Activated CD8-positive, alpha-beta T cell treated with anti-CD3 and anti-CD28 coated beads for 36 hours (primary cell): ENCODE data around the gene CCNG2. TPM values are rescaled to one million over a fixed set of nuclear protein-coding genes. Genes with fewer than 3 reads are reported as not detected.

ENCODE experiments used
- ATAC-seq: fragments of 200-7000 bp; cut with Tn5 transposase; one replicate; pipeline ENCODE4 v1.10.0; 2021; ENCODE audit warnings: mild to moderate bottlenecking, moderate library complexity
- CTCF ChIA-PET: fragments of 350-600 bp; sonication (Branson Sonifier 250); formaldehyde crosslinking; loops from one replicate; lab custom pipeline; 2021; ENCODE audit warnings: antibody characterized with exemption; lab: Charles Lee
- POLR2A ChIA-PET: fragments of 350-600 bp; sonication (Branson Sonifier 250); formaldehyde crosslinking; loops from one replicate; lab custom pipeline; 2021; ENCODE audit warnings: antibody characterized with exemption; lab: Charles Lee
- DNase-seq: peaks from one replicate; pipeline ENCODE4 v3.0.0-alpha.2; 2020
- H3K27ac Mint-ChIP-seq: one replicate; pipeline ENCODE4 v1.8.0; 2021; ENCODE audit warnings: mild to moderate bottlenecking, mixed read lengths
- H3K27me3 Mint-ChIP-seq: one replicate; pipeline ENCODE4 v1.8.0; 2021; ENCODE audit warnings: mixed read lengths
- H3K36me3 Mint-ChIP-seq: one replicate; pipeline ENCODE4 v1.8.0; 2021; ENCODE audit warnings: low read depth, mixed read lengths
- H3K4me1 Mint-ChIP-seq: one replicate; pipeline ENCODE4 v1.8.0; 2021; ENCODE audit warnings: low read depth, mixed read lengths
- H3K4me3 Mint-ChIP-seq: one replicate; pipeline ENCODE4 v1.8.0; 2021; ENCODE audit warnings: mild to moderate bottlenecking, moderate library complexity, mixed read lengths
- H3K9me3 Mint-ChIP-seq: one replicate; pipeline ENCODE4 v1.8.0; 2021; ENCODE audit warnings: mixed read lengths
- intact Hi-C: fragments of 100-400 bp; cut with micrococcal nuclease; formaldehyde crosslinking; loops from one replicate; pipeline ENCODE4 v1.10.0; 2022
- total RNA-seq, 2 experiments: library from RNA; stranded (reverse); gene quantifications; one replicate each; pipeline ENCODE4 v1.2.3, GENCODE V29; 2021
- TF ChIP-seq, protein P1 (sequence below): fragments of 200-600 bp; IDR thresholded peaks from one replicate; pipeline ENCODE4 v1.8.0; 2022; ENCODE audit warnings: antibody characterized with exemption, mild to moderate bottlenecking

CCNG2 gene
- total RNA-seq, 2 experiments from 2014 or later = 54.3 to 55.5 TPM

DNA sequence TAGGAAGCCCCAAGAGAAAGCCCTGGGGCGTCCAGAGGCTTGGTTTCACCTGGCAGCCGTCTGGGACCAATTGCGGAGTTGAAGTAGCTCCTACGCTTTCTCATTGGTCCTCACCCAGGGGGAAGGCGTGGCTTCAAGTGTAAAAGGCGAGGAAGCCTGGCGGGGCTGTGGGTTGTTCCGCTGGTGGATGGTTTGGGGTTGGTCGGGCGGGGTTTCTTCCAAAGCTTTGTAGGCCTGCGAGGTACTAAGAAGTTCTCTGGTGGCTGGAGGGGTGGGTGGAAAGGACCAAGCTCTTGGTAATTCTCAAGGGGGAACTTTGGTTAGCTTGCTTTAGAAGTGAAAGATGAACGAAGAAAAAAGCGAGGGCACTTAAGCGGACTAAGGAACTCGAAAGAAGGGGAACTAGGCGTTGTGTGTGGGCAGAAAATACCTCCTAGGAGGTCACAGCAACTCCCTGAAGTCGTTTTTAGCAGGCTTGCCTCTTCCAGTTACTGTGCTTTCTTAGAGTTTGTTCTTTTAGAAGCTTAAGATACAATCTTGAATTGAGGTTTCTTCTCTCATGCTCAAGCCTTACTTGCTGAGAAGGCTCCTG is 36.6 kb downstream of the CCNG2 start:
- Mint-ChIP-seq H3K36me3 (no peaks in the 10 kb centered on the region), H3K4me1 (peaks cover 20% of the 10 kb centered on the region), H3K27me3 (peaks cover 2% of the 10 kb centered on the region), H3K9me3 (no peaks in the 10 kb centered on the region), H3K27ac (peak overlapping the region; percentile 82), H3K4me3 (peak overlapping the region; percentile 72)
- intact Hi-C loops = no loop called here
- ATAC-seq = peak; percentile 97
- POLR2A ChIA-PET = interaction anchor here (1.3 to 1.7 kb wide), 2 partner anchors 10 to 120 kb away, joined by 3 read pairs; no protein-coding TSS in a partner anchor
- CTCF ChIA-PET = interaction anchor here (0.8 to 3.6 kb wide), 10 partner anchors 10 to 149 kb away, joined by 3 to 43 read pairs (median 6); no protein-coding TSS in a partner anchor
- DNase-seq = peak; percentile 89
- TF ChIP-seq, protein P1, sequence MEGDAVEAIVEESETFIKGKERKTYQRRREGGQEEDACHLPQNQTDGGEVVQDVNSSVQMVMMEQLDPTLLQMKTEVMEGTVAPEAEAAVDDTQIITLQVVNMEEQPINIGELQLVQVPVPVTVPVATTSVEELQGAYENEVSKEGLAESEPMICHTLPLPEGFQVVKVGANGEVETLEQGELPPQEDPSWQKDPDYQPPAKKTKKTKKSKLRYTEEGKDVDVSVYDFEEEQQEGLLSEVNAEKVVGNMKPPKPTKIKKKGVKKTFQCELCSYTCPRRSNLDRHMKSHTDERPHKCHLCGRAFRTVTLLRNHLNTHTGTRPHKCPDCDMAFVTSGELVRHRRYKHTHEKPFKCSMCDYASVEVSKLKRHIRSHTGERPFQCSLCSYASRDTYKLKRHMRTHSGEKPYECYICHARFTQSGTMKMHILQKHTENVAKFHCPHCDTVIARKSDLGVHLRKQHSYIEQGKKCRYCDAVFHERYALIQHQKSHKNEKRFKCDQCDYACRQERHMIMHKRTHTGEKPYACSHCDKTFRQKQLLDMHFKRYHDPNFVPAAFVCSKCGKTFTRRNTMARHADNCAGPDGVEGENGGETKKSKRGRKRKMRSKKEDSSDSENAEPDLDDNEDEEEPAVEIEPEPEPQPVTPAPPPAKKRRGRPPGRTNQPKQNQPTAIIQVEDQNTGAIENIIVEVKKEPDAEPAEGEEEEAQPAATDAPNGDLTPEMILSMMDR = no peak

- Mint-ChIP-seq H3K9me3 (no peaks in the 10 kb centered on the region), H3K27me3 (peaks cover 4% of the 10 kb centered on the region), H3K27ac (peak overlapping the region; percentile 82), H3K4me3 (peak overlapping the region; percentile 72), H3K36me3 (no peaks in the 10 kb centered on the region), H3K4me1 (peaks cover 20% of the 10 kb centered on the region)
- ChIA-PET POLR2A (interaction anchor here (1.2 to 1.7 kb wide), 3 partner anchors 9 to 121 kb away, joined by 3 read pairs; no protein-coding TSS in a partner anchor), CTCF (interaction anchor here (1.1 to 3.6 kb wide), 9 partner anchors 9 to 149 kb away, joined by 3 to 43 read pairs (median 7); no protein-coding TSS in a partner anchor)
- DNase-seq (no peak), ATAC-seq (no peak)
- TF ChIP-seq, protein P1 = no peak
- intact Hi-C loops = no loop called here
Measured at GRCh38 chr4:77194366-77194765, 37.4 kb downstream of the CCNG2 start.

DNA sequence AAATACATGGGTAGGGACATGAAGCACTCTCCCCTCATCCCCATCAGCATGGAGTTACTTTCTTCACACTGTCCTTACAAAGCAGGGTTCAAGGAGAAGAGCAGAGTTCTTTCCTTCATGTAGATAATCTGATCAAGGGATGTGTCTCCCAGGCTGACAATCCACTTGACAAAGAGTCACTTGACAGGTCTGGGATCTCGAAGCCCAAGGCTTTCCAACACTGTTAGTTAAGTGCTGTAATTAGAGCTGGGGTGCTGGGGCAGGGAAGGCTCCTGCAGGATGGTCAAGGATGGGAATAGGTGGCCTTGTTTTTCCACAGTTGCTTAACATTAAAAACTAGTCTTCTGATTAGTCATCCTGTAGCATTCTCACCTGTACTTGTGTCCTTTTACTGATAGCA is 38.0 kb downstream of the CCNG2 start:
- intact Hi-C loops = no loop called here
- ChIA-PET POLR2A (interaction anchor here (1.2 kb wide), 1 partner anchor 22 kb away, joined by 3 read pairs; no protein-coding TSS in a partner anchor), CTCF (interaction anchor here (1.0 to 3.6 kb wide), 3 partner anchors 8 to 150 kb away, joined by 3 to 43 read pairs (median 7); no protein-coding TSS in a partner anchor)
- Mint-ChIP-seq H3K4me1 (peaks cover 20% of the 10 kb centered on the region), H3K36me3 (no peaks in the 10 kb centered on the region), H3K9me3 (no peaks in the 10 kb centered on the region), H3K27ac (no peak overlapping the region), H3K27me3 (peaks cover 4% of the 10 kb centered on the region), H3K4me3 (no peak overlapping the region)
- TF ChIP-seq, protein P1 = no peak
- DNase-seq (no peak), ATAC-seq (no peak)

GRCh38 chr4:77196866-77197265 is 39.9 kb downstream of the CCNG2 start:
- Mint-ChIP-seq H3K4me1 (peaks cover 24% of the 10 kb centered on the region), H3K9me3 (no peaks in the 10 kb centered on the region), H3K36me3 (no peaks in the 10 kb centered on the region), H3K27ac (peak overlapping the region; percentile 10), H3K27me3 (peaks cover 5% of the 10 kb centered on the region), H3K4me3 (no peak overlapping the region)
- ATAC-seq (peak; percentile 28), DNase-seq (peak; percentile 28)
- TF ChIP-seq, protein P1 = no peak
- intact Hi-C loops = no loop called here
- ChIA-PET CTCF (interaction anchor here (1.2 to 2.4 kb wide), 3 partner anchors 102 to 145 kb away, joined by 3 to 12 read pairs (median 4); no protein-coding TSS in a partner anchor), POLR2A (no interaction called here)

DNA sequence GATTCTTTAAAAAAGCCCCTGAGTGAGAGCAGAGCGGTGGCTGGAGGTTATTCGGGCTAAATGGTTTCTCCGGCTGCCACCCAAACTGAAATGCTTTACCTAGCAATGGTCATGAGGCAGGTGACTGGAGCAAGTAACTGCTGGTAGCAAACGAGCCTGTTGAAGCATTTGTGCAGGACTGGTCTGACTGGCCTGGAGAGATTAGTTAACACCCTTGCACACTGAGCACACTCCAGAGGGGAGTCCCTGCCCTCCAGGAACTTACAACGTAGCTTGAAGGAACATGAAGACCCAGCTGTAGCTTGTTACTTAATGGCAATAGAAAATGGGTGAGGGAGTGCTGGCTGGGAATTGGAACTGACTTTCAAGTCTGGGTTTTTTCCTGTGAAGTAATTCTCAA is 40.4 kb downstream of the CCNG2 start:
- intact Hi-C loops = no loop called here
- Mint-ChIP-seq H3K4me3 (no peak overlapping the region), H3K4me1 (peaks cover 29% of the 10 kb centered on the region), H3K9me3 (no peaks in the 10 kb centered on the region), H3K27me3 (peaks cover 5% of the 10 kb centered on the region), H3K27ac (no peak overlapping the region), H3K36me3 (no peaks in the 10 kb centered on the region)
- ChIA-PET POLR2A (no interaction called here), CTCF (interaction anchor here (1.4 to 2.4 kb wide), 2 partner anchors 102 to 139 kb away, joined by 3 to 12 read pairs; no protein-coding TSS in a partner anchor)
- DNase-seq (no peak), ATAC-seq (no peak)
- TF ChIP-seq, protein P1 = no peak
